ENCODE results near the gene TIGD2.

DNA sequence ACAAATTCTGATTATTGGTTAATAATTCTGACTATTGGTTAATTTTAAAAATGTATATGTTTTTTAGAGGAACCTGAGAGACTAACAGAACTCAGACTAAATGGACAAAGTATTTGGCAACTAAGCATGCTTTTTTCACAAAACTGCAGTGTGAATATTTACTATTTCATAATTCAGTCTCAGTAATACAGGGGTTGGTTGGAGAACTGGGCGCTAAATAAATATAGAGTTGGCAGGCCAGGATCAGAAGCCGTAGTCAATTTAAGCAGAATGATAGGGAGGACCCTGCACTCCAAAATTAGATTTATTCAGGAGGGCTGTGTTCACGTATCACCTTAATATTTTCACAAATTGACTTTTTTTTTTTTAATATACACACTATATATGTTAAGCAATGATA lies 5.8 kb downstream of the TIGD2 start:
- TF ChIP-seq POLR2A (IDR thresholded peaks at IDR 0.05; ENCODE audit: low read depth, low read length) (no peak), POLR2AphosphoS5 (IDR thresholded peaks at IDR 0.05; ENCODE audit: low read depth, low read length) (no peak)

Measured in GM12892 (cell line).